Thoracic aorta (tissue), 2 donors: ENCODE measurements around the gene LDAH. TPM values are rescaled to one million over a fixed set of nuclear protein-coding genes. Genes with fewer than 3 reads are reported as not detected.

Experiments used
- ATAC-seq: fragments of 150-250 bp; one replicate; pipeline ENCODE4 v1.8.0; 2017; ENCODE audit warnings: low read depth; ENCODE audit not compliant: insufficient number of reproducible peaks, low FRiP score
- DNase-seq: peaks from one replicate; pipeline ENCODE4 v3.0.0-alpha.2; 2020; ENCODE audit warnings: low spot score
- H3K27ac ChIP-seq, 2 donors: fragments of 200-600 bp; sonication (generic); 1 replicate in 1 of 2; 2 replicates in 1 of 2; pipeline ENCODE4 v1.5.1; 2016; ENCODE audit warnings: mild to moderate bottlenecking in 2 of 2, moderate library complexity in 2 of 2
- H3K27me3 ChIP-seq: fragments of 200-600 bp; sonication (generic); replicated peaks from 2 replicates; pipeline ENCODE4 v1.6.0; 2016; ENCODE audit warnings: mild to moderate bottlenecking; ENCODE audit not compliant: insufficient read depth
- H3K36me3 ChIP-seq: fragments of 200-600 bp; sonication (generic); one replicate; pipeline ENCODE4 v1.5.1; 2016
- H3K4me1 ChIP-seq, 2 donors: fragments of 200-600 bp; sonication (generic); 1 replicate in 1 of 2; 2 replicates in 1 of 2; pipeline versions ENCODE4 v1.5.1 to v1.6.0; 2016; ENCODE audit warnings: low read depth in 2 of 2, mild to moderate bottlenecking in 1 of 2; ENCODE audit not compliant: control insufficient read depth in 1 of 2
- H3K4me3 ChIP-seq: fragments of 200-600 bp; sonication (generic); 2 replicates; pipeline ENCODE4 v1.5.1; 2016; ENCODE audit warnings: mild to moderate bottlenecking
- H3K9me3 ChIP-seq: fragments of 200-600 bp; sonication (generic); 2 replicates; pipeline ENCODE4 v1.5.1; 2016
- CTCF ChIP-seq: fragments of 200-600 bp; sonication (generic); IDR thresholded peaks from one replicate; pipeline ENCODE4 v1.5.1; 2019; ENCODE audit warnings: antibody characterized with exemption
- total RNA-seq, 2 donors: library from RNA; depleted of rRNA; stranded (reverse); fragments of >200 nt; gene quantifications; one replicate each; pipeline versions ENCODE4 v1.1.0 to v1.2.3, GENCODE V29; 2016

LDAH gene
- total RNA-seq, 2 donors from 2014 or later = 14.5 to 19.8 TPM

DNA sequence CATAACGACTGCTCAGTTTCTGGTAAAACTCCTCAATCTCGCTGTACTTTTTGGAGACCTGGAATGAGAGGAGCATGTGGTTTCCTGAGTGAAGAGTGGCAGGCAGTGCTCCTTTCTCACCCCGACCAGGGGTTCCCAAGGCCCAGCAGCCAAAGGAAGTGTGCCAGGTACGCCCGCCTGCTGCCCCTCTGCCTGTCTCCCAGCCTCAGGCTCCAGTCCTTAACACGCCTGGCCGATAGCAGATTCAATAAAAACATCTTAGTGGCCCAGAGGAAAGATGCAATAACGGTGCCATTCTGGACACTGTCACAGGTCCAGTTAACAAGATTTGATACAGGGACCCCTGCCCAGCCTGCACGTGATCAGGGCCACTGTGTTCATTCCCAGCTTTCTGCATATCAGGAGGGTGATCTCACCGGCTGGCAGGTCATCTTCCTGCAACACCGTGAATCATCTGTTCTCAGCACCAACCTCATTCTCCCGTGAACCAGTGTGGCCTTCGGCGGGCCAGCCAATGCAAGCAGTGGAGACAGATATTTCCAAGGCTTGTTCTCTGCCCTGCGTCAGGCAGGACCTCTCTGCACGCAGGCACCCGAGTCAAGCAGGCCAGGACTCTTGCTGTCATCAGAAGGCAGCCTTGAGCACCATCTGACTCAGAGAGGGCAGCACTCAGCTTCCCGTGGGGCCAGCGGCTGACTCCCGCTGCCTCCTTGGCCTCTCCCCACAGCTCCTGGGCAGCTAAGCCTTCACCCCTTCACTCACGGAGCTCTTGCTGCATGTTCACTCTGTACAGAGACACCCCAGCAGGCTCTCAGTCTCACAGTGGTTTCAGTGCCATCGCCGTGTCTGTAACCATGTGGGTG, 181.5 kb downstream of the LDAH start:
- DNase-seq (peak; percentile 94), ATAC-seq (peak; percentile 71)
- H3K27me3 ChIP-seq = no peaks in the 10 kb centered on the region
- H3K4me1 ChIP-seq = peaks cover 38 to 67% of the 10 kb centered on the region in 2 donors
- peak overlapping the region; percentile 98 to 99 for H3K27ac ChIP-seq
- H3K4me3 ChIP-seq = peak overlapping the region; percentile 45
- H3K36me3 ChIP-seq = peaks cover 35% of the 10 kb centered on the region
- TF ChIP-seq CTCF = no peak
- H3K9me3 ChIP-seq = no peaks in the 10 kb centered on the region

DNA sequence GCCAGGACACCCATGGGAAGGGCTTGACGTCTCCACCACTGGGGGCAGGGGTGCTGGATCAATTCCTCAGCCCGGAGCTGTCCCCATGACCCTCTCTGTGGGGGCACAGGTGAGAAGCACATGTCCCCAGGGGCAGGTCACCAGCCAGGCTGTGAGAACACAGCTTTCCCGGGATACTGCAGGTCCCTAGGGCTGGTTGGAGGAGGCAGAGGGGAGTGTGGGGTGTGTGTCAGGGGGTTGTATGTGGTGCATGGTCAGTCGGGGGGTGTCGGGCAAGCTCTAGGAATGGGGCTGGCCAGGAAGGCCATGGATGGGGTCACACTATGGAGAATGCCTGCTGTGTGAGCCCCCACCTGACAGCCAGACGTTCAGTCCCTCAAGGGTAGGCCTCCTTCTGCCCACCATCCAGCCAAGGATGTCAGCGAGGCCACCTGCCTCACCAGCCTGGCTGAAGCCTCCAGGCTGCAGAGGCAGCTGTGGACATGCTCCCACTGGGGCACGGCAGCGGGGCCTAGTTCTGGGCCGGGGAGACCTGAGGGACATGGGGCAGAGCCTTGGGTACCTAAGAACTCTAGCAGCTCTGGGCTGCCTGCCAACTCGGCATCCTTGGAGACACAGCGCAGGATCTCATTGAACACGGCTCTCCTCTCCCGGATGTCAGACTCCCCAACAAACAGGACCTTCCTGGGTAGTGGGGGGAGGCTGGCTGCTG, 182.3 kb downstream of the LDAH start:
- H3K4me1 ChIP-seq = peaks cover 42 to 75% of the 10 kb centered on the region in 2 donors
- peak overlapping the region; percentile 15 for H3K4me3 ChIP-seq
- DNase-seq (no peak), ATAC-seq (no peak)
- TF ChIP-seq CTCF = no peak
- H3K27ac ChIP-seq = peak overlapping the region; percentile 98 to 99
- H3K36me3 ChIP-seq = peaks cover 33% of the 10 kb centered on the region
- no peaks in the 10 kb centered on the region for H3K27me3 ChIP-seq
- no peaks in the 10 kb centered on the region for H3K9me3 ChIP-seq

DNA sequence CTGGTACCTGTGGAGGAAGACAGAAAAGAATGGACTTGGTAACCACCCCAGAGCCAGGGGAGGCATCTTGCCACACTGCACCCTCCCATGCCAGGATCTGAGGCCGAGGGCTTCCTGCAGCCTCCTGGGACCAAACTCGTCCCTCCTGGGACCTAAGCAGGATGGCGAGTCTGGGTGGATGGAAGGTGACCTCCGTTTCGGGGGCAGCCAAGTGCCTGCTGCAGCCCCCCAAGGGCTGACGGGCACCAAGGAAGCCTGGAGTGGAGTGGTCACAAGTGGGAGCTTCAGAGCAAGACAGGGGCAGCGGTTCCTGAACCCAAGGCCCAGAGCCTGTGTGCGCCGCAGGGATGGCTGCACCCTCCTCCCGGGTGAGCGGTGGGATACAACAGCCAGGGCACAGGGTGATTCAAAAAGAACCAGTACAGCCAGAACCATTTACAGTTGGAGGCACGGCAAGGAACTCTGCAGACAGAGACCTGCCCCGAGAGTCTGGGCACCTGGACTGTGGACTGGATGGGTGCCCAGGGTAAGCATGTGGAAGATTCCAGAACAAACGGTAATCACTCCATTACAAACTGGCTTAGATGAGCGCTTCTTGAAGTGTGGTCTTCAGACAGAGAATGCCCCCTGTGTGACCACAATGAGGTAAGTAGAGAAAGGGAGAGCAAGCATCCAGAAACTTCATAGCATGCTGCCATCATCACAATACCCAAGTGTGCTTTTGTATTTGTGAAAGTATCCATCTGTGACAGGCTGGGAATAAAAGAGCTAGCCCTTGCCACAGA, 184.1 kb downstream of the LDAH start:
- H3K4me1 ChIP-seq = peaks cover 56 to 92% of the 10 kb centered on the region in 2 donors

DNA sequence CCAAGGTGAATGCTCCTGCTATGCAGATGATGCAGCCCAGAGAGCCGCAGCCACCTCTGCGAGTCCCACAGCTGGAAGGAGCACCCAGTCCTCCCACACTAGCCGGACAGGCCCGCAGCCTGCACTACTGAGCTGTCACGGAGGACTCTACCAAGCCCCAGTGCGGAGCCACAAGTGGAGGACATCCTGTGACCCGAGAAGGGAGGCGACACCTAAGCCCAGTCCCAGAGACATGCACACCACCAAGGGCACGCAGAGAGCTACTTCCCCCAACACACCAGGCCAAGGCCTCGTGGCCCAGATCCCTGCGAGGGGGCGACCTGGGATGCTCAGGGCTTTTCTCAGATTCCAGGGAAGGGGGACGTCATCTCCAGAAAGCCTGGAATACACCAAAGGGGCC, 184.9 kb downstream of the LDAH start:
- no peak for TF ChIP-seq CTCF
- Histone ChIP-seq H3K27ac (peak overlapping the region; percentile 98 to 99), H3K36me3 (peaks cover 17% of the 10 kb centered on the region), H3K9me3 (no peaks in the 10 kb centered on the region), H3K4me1 (peaks cover 56 to 94% of the 10 kb centered on the region in 2 donors), H3K4me3 (no peak overlapping the region), H3K27me3 (no peaks in the 10 kb centered on the region)
- no peak for ATAC-seq
- DNase-seq = no peak

More for the DNA sequence above, 184.1 kb downstream of the LDAH start:
- H3K27ac ChIP-seq = peak overlapping the region; percentile 98 to 99
- TF ChIP-seq CTCF = no peak
- no peak for DNase-seq
- peaks cover 23% of the 10 kb centered on the region for H3K36me3 ChIP-seq
- no peaks in the 10 kb centered on the region for H3K9me3 ChIP-seq
- H3K4me3 ChIP-seq = no peak overlapping the region
- ATAC-seq = no peak
- no peaks in the 10 kb centered on the region for H3K27me3 ChIP-seq
